ENCODE results near the gene CTPS1. TPM values are rescaled to one million over a fixed set of nuclear protein-coding genes. Genes with fewer than 3 reads are reported as not detected.

Gene CTPS1, protein sequence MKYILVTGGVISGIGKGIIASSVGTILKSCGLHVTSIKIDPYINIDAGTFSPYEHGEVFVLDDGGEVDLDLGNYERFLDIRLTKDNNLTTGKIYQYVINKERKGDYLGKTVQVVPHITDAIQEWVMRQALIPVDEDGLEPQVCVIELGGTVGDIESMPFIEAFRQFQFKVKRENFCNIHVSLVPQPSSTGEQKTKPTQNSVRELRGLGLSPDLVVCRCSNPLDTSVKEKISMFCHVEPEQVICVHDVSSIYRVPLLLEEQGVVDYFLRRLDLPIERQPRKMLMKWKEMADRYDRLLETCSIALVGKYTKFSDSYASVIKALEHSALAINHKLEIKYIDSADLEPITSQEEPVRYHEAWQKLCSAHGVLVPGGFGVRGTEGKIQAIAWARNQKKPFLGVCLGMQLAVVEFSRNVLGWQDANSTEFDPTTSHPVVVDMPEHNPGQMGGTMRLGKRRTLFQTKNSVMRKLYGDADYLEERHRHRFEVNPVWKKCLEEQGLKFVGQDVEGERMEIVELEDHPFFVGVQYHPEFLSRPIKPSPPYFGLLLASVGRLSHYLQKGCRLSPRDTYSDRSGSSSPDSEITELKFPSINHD
- total RNA-seq (10 to 100 TPM; 14.0 to 45.5 (median 32.7) TPM), polyA plus RNA-seq (1 to 10 TPM; 6.4 to 9.8 (median 8.1) TPM)
- long read RNA-seq, donor 1: 0 reads
- long read RNA-seq, donor 2: 0 reads
- long read RNA-seq, donor 3, partial matches to known transcripts: 0 of 1 reads
- long read RNA-seq, donor 3, other reads (novel, unspliced or antisense): 0 of 1 reads
- long read RNA-seq, donor 4: 0 reads
- long read RNA-seq, donor 5, partial matches to known transcripts: 0 of 2 reads
- long read RNA-seq, donor 5, other reads (novel, unspliced or antisense): 0 of 2 reads
- long read RNA-seq, donor 6: 0 reads
- long read RNA-seq, donor 7, partial matches to known transcripts: 0 of 1 reads
- long read RNA-seq, donor 7, other reads (novel, unspliced or antisense): 0 of 1 reads
- long read RNA-seq, donor 8, partial matches to known transcripts: 7 of 11 reads
- long read RNA-seq, donor 8, other reads (novel, unspliced or antisense): 0 of 11 reads
- long read RNA-seq, donor 9, partial matches to known transcripts: 0 of 3 reads
- long read RNA-seq, donor 9, other reads (novel, unspliced or antisense): 0 of 3 reads
- long read RNA-seq, donor 10, partial matches to known transcripts: 0 of 1 reads
- long read RNA-seq, donor 10, other reads (novel, unspliced or antisense): 0 of 1 reads

DNA sequence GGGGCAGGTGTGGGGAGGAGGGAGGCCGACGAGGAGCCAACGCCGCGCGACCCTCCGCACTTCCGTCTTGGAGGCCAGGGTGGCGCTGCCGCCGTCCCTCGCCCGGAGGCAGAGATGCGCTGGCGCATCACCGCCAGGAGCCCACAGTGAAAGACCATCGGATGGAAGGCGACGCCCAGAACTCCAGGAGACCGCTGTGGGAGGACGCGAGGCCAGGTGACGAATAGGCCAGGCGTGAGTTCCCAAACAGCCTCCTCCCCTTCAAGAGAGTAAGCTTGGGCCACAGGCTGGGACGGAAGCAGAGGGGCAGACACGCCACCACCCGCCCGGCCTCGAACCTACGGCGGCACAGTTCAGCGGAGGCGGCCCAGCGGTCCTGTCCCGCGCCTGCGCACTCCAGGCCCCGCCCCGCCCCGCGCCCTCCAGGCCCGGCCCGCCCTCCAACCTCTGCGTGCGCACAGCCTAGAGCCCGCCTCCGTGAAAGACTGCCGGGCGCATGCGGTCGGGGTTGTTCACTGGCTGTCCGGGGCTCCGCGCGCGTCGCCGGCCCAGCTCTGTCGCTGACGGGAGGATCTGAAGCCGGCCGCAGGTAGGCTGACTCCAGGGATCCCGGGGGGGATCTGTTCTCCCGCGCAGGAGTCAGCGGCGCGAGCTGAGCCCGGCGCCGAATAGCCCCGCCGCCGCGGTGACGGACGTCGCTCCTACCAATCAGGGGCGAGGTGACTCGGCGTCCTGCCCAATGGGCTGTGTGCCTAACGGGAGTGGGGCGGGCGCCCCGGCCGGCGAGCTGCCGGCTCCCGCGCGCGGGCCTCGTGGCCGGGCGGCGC, at the start of gene CTPS1:
TSS of gene CTPS1 (plus strand) at position 456 of the 827 bp plus-strand sequence. CDS start 3,595 bp downstream, outside the sequence.
- peak; percentile 97 to 98 for DNase-seq
- Histone ChIP-seq H3K36me3 (peaks cover 0 to 12% (median 7%) of the 10 kb centered on the region in 4 donors), H3K27me3 (no peaks in the 10 kb centered on the region), H3K9me3 (no peaks in the 10 kb centered on the region), H3K4me1 (peaks cover 24 to 51% (median 39%) of the 10 kb centered on the region in 4 donors), H3K27ac (peak within 1 kb of the TSS; percentile 92 to 97 (median 93)), H3K4me3 (peak within 1 kb of the TSS; percentile 64 to 86 (median 70))
- intact Hi-C loops (cut with DNase I; ENCODE audit: low total_unique reads): no loop called here
- 0 to 2% (median 1%) methylated on average over 13 to 96 of the region's 96 CpGs for WGBS, 5 donors
- no peak for TF ChIP-seq POLR2A (IDR thresholded peaks at IDR 0.05)
- peak; percentile 74 to 90 (median 76) for TF ChIP-seq POLR2AphosphoS5 (IDR thresholded peaks at IDR 0.05)
- TF ChIP-seq, protein P1, sequence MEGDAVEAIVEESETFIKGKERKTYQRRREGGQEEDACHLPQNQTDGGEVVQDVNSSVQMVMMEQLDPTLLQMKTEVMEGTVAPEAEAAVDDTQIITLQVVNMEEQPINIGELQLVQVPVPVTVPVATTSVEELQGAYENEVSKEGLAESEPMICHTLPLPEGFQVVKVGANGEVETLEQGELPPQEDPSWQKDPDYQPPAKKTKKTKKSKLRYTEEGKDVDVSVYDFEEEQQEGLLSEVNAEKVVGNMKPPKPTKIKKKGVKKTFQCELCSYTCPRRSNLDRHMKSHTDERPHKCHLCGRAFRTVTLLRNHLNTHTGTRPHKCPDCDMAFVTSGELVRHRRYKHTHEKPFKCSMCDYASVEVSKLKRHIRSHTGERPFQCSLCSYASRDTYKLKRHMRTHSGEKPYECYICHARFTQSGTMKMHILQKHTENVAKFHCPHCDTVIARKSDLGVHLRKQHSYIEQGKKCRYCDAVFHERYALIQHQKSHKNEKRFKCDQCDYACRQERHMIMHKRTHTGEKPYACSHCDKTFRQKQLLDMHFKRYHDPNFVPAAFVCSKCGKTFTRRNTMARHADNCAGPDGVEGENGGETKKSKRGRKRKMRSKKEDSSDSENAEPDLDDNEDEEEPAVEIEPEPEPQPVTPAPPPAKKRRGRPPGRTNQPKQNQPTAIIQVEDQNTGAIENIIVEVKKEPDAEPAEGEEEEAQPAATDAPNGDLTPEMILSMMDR (IDR thresholded peaks at IDR 0.05): peak in 1 of 7 experiments; percentile 15
- TF ChIP-seq EP300 (IDR thresholded peaks at IDR 0.05): no peak

DNA sequence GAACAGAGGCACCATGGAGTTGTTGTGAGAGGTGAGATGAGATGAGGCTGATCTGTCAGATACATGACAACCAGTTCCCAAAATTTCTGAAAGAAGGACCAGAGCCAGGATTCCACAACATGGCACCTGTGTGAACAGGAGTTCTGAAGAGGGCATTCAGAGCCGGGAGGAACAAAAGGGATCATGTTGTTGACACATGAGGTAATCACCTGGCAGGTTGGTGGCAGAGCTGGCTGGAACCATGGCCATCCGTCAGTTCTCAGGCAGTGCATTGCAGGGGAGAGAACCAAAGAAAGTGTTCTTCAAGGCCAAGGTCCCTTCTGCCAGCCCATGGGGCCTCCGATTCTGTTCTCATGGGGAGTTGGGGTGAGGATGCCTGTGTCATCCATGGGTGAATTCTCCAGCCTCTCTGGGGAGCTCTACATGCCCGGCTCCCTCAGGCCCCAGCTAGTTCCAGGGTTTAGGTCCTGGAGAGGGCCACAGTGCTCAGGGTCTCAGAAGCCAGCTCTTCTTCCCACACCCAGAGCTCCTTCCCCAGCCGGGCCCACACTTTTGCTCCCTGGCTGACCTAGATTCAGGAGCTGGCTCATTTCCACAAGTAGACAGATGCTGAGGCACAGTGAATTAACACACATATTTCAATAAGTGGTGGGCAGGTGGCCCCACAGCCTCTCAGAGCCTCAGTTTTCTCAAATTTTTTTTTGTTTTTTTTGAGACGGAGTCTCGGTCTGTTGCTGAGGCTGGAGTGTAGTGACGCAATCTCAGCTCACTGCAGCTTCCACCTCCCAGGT, 49.1 kb upstream of the CTPS1 start:
- H3K36me3 ChIP-seq: no peaks in the 10 kb centered on the region
- whole genome bisulfite sequencing, 5 donors: 52 to 75% (median 72%) methylated on average over 8 of the region's 8 CpGs
- H3K27ac ChIP-seq: no peak overlapping the region
- TF ChIP-seq POLR2A (IDR thresholded peaks at IDR 0.05) (no peak), EP300 (IDR thresholded peaks at IDR 0.05) (no peak), POLR2AphosphoS5 (IDR thresholded peaks at IDR 0.05) (no peak)
- TF ChIP-seq, protein P1 (IDR thresholded peaks at IDR 0.05): no peak
- no peaks in the 10 kb centered on the region for H3K9me3 ChIP-seq
- peak; percentile 41 to 73 for DNase-seq
- intact Hi-C loops (cut with DNase I; ENCODE audit: low total_unique reads): no loop called here
- H3K4me3 ChIP-seq: no peak overlapping the region
- H3K4me1 ChIP-seq: peaks cover 0 to 6% (median 0%) of the 10 kb centered on the region in 4 donors
- H3K27me3 ChIP-seq: no peaks in the 10 kb centered on the region

DNA sequence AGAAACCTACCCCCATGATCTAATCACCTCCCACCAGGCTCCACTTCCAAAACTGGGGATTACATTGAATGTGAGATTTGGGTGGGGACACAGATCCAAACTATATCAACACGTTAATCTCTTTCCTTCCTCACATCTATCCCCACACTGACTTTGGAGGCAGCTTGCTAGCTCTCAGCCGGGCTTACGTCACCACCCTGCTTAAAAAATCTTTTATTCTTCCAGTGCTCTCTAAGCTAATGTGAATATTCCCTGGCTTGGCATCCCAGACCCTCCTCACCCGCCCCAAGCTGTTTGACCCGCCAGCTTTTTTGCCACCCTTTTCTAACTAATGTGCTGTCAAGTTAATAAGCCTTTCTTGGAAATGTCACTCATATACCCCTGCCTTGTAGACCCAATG, 47.9 kb upstream of the CTPS1 start:
- Histone ChIP-seq H3K27me3 (no peaks in the 10 kb centered on the region), H3K36me3 (no peaks in the 10 kb centered on the region), H3K4me3 (no peak overlapping the region), H3K9me3 (no peaks in the 10 kb centered on the region), H3K27ac (no peak overlapping the region), H3K4me1 (peaks cover 0 to 6% (median 0%) of the 10 kb centered on the region in 4 donors)
- no peak for DNase-seq
- 77 to 87% (median 83%) methylated on average over 5 of the region's 5 CpGs for WGBS, 5 donors
- TF ChIP-seq EP300 (IDR thresholded peaks at IDR 0.05): no peak
- TF ChIP-seq, protein P1 (IDR thresholded peaks at IDR 0.05): no peak
- TF ChIP-seq POLR2AphosphoS5 (IDR thresholded peaks at IDR 0.05): no peak
- intact Hi-C loops (cut with DNase I; ENCODE audit: low total_unique reads): no loop called here
